ENCODE results near the gene ZNF385D.

Gene ZNF385D

DNA sequence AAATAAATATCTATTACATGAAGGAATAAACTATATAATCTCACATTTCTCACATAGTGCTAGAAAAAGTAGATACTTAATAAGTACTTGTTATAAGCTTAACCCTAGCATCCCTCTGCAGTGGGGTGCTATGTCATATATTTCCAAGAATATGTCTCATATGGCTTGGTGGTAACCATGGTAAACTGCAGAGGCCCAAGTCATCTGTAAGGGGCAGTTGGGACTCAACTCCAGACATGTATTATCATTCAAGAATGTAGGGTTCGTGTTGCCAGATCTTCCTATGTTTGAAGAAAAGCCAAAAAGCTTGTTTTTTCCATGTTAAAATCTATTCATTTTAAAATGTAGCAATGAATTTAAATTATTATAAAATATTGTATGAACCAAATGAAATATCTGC, 46.2 kb downstream of the ZNF385D start:
- in situ Hi-C loops (cut with HindIII; ENCODE audit: low sequenced_read_pairs): no loop called here
- TF ChIP-seq, protein P1, sequence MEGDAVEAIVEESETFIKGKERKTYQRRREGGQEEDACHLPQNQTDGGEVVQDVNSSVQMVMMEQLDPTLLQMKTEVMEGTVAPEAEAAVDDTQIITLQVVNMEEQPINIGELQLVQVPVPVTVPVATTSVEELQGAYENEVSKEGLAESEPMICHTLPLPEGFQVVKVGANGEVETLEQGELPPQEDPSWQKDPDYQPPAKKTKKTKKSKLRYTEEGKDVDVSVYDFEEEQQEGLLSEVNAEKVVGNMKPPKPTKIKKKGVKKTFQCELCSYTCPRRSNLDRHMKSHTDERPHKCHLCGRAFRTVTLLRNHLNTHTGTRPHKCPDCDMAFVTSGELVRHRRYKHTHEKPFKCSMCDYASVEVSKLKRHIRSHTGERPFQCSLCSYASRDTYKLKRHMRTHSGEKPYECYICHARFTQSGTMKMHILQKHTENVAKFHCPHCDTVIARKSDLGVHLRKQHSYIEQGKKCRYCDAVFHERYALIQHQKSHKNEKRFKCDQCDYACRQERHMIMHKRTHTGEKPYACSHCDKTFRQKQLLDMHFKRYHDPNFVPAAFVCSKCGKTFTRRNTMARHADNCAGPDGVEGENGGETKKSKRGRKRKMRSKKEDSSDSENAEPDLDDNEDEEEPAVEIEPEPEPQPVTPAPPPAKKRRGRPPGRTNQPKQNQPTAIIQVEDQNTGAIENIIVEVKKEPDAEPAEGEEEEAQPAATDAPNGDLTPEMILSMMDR (IDR thresholded peaks at IDR 0.05; ENCODE audit: low read depth, low read length, missing control alignments): no peak
- no peak overlapping the region for H3K4me3 ChIP-seq (ENCODE audit: low read depth, low read length)
- DNase-seq (ENCODE audit: low read depth): no peak

DNA sequence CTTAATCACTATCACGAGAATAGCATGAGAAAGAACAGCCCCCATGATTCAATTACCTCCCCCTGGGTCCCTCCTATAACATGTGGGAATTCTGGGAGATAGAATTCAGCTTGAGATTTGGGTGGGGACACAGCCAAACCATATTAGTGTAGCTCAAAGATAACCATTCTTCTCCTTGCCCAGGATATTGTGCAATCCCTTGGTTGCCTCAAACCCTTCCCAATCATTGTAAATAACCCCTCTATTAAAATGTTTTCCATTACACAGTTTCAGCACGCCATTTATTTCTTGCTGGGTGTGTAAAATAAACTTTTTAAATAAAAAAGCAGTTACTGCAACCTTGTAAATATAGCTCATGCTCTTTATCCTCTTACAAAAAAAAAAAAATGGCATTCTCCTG, 47.7 kb downstream of the ZNF385D start:
- TF ChIP-seq, protein P1 (IDR thresholded peaks at IDR 0.05; ENCODE audit: low read depth, low read length, missing control alignments): no peak
- DNase-seq (ENCODE audit: low read depth): no peak
- no peak overlapping the region for H3K4me3 ChIP-seq (ENCODE audit: low read depth, low read length)
- in situ Hi-C loops (cut with HindIII; ENCODE audit: low sequenced_read_pairs): no loop called here

DNA sequence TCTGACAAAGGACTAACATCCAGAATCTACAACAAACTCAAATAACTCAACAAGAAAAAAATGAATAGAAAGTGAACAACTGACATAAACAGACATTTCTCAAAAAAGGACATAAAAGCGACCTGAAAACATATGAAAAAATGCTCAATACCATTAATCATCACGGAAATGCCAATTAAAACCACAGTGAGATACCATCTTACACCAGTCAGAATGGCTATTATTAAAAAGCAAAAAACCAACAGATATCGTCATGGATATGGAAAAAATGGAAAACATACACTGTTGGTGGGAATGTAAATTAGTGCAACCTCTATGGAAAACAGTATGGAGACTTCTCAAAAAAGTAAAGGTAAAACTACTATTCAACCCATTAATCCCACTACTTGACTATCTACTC, 53.3 kb downstream of the ZNF385D start:
- H3K4me3 ChIP-seq (ENCODE audit: low read depth, low read length): no peak overlapping the region
- no peak for DNase-seq (ENCODE audit: low read depth)
- TF ChIP-seq, protein P1 (IDR thresholded peaks at IDR 0.05; ENCODE audit: low read depth, low read length, missing control alignments): no peak
- in situ Hi-C loops (cut with HindIII; ENCODE audit: low sequenced_read_pairs): no loop called here

DNA sequence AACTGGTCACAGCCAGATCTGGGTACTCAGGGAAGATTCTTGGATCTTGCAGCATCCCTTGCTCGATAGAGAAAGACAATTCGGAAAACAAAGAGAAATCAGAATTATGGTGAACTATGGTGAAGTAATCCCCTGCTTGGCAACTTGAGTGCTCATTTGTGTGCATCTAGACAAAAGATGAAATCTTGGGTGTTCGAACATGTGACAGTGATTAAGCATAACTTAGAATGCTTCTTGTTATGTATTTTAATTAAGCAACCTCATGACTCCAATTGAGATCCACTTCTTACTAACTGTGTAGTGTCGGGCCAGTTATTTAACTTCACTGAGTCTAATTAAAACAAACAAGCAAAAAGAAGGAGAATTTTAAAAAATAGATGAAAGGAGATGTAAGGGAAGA, 56.5 kb downstream of the ZNF385D start:
- in situ Hi-C loops (cut with HindIII; ENCODE audit: low sequenced_read_pairs): no loop called here
- no peak for DNase-seq (ENCODE audit: low read depth)
- TF ChIP-seq, protein P1 (IDR thresholded peaks at IDR 0.05; ENCODE audit: low read depth, low read length, missing control alignments): no peak
- no peak overlapping the region for H3K4me3 ChIP-seq (ENCODE audit: low read depth, low read length)

DNA sequence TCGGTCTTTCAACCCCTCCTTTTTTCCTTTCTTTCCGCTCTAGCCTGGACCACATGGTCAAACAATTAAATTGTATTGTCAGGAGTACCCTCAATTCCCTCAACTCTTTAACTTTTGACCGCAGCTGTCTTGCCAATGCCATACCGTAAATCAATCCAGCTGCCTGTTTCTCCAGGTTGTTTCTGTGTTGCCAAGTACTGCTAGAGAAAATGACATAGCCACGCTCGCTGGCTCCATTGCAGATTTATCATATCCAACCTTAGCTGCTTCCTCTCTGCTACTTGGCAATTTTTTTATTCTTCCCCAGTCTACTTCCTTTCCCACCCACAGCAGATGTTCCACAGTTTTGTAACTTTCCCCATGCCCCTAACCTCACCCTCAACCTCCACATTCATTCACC, 60.0 kb downstream of the ZNF385D start:
- DNase-seq (ENCODE audit: low read depth): no peak
- TF ChIP-seq, protein P1 (IDR thresholded peaks at IDR 0.05; ENCODE audit: low read depth, low read length, missing control alignments): no peak
- H3K4me3 ChIP-seq (ENCODE audit: low read depth, low read length): no peak overlapping the region
- in situ Hi-C loops (cut with HindIII; ENCODE audit: low sequenced_read_pairs): no loop called here

DNA sequence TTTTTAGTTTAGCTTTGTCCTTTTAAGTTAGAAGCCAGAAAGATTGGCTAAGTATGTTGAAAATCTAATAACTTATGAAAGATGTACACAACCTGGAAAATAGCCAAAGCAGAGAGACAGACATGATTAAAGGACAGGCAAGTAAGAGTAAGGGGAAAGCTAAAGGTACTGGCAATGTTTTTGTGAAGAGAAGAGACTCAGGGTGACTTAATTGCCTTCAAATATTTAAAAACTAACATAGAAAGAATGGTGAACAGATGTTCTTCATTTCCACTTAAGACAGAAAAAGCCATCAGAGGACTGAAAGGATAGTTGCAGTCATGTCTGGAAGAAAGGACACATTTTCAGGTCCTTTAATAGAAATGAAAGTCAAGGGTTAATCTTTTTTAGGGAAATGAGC, 68.8 kb downstream of the ZNF385D start:
- TF ChIP-seq, protein P1 (IDR thresholded peaks at IDR 0.05; ENCODE audit: low read depth, low read length, missing control alignments): no peak
- no peak for DNase-seq (ENCODE audit: low read depth)
- H3K4me3 ChIP-seq (ENCODE audit: low read depth, low read length): no peak overlapping the region
- in situ Hi-C loops (cut with HindIII; ENCODE audit: low sequenced_read_pairs): no loop called here

DNA sequence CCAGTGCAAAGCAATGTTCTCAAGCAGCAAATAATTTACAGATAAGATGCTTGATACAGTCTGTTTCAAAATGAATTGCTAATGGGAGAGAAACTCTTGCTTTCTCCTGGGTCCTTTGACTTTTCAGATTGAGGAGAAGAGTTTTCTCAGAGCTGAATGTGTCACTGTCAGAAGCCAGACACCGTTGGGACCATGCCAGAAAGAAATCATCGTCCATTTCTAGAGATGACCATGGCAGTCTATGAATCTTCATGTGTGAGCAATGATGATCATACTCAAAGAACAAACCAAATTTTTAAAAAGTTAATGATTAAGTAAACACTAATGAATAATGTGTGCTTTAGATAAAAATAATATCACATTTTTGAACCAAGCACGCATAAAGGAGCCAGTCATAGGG, 77.6 kb downstream of the ZNF385D start:
- TF ChIP-seq, protein P1 (IDR thresholded peaks at IDR 0.05; ENCODE audit: low read depth, low read length, missing control alignments): no peak
- H3K4me3 ChIP-seq (ENCODE audit: low read depth, low read length): no peak overlapping the region
- in situ Hi-C loops (cut with HindIII; ENCODE audit: low sequenced_read_pairs): no loop called here
- DNase-seq (ENCODE audit: low read depth): no peak

Data from astrocyte of the cerebellum (primary cell).